ENCODE measurements around the gene ASB15. TPM values are rescaled to one million over a fixed set of nuclear protein-coding genes. Genes with fewer than 3 reads are reported as not detected.

ASB15 gene
- polyA plus RNA-seq, 2 of the 4 experiments (the other 2 are of a cell fraction), result not detected

- DNase-seq (ENCODE audit: low read depth in 1 of 2, low spot score in 1 of 2), result no peak
- Histone ChIP-seq H3K27ac (no peak overlapping the region), H3K4me2 (no peak overlapping the region), H3K9me3 (no peaks in the 10 kb centered on the region), H3K4me1 (no peaks in the 10 kb centered on the region), H3K4me3 (no peak overlapping the region)
- ChIA-PET POLR2A (no interaction called here), CTCF (interaction anchor here (0.6 to 1.3 kb wide), 5 partner anchors 8 to 507 kb away, joined by 3 to 4 read pairs (median 3); no protein-coding TSS in a partner anchor)
- FAIRE-seq, result no peak
- no peak for TF ChIP-seq KDM5A (IDR thresholded peaks at IDR 0.05)
- no peak for TF ChIP-seq EHF (CRISPR knock-in tag; IDR thresholded peaks at IDR 0.05)
- no peak for TF ChIP-seq RFX5 (IDR thresholded peaks at IDR 0.05)
- TF ChIP-seq ZSCAN20 (CRISPR knock-in tag; IDR thresholded peaks at IDR 0.05), result no peak
- TF ChIP-seq SREBF2 (IDR thresholded peaks at IDR 0.05), result no peak
- no peak for TF ChIP-seq HES2 (IDR thresholded peaks at IDR 0.05)
- TF ChIP-seq RNF2 (IDR thresholded peaks at IDR 0.05; ENCODE audit: borderline replicate concordance, low read depth), result no peak
- TF ChIP-seq FOXS1 (CRISPR knock-in tag; IDR thresholded peaks at IDR 0.05), result no peak
- TF ChIP-seq CEBPB (IDR thresholded peaks at IDR 0.05), result no peak
- no peak for TF ChIP-seq CHD2 (IDR thresholded peaks at IDR 0.05; ENCODE audit: low read length, partially characterized antibody)
- ATAC-seq, result no peak
- WGBS (ENCODE audit: missing lambda C conversion rate), result 84% methylated on average over 1 of the region's 1 CpG
These were observed 50.8 kb downstream of the ASB15 start for GRCh38 chr7:123652406-123652805.

DNA sequence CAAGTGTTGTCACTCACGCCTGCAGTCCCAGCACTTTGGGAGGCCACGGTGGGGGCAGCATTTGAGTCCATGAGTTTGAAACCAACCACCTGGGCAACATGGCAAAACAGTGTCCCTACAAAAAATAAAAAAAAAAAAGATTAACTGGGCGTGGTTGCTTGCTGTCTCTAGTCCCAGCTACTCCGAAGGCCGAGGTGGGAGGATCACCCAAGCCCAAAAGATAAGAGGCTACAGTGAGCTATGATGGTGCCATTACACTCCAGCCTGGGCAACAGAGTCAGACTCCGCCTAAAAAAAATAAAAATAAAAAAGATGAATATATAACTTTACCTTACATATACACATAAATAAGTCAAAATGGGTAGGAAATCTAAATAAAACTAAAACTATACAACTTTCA is 51.5 kb downstream of the ASB15 start:
- no peak for ATAC-seq
- no peak overlapping the region for H3K27ac ChIP-seq
- DNase-seq (ENCODE audit: low read depth in 1 of 2, low spot score in 1 of 2), result no peak
- H3K9me3 ChIP-seq, result no peaks in the 10 kb centered on the region
- CTCF ChIA-PET, result interaction anchor here (0.6 to 1.1 kb wide), 5 partner anchors 9 to 506 kb away, joined by 3 to 7 read pairs (median 3); no protein-coding TSS in a partner anchor
- no peak overlapping the region for H3K4me2 ChIP-seq
- TF ChIP-seq POLR2AphosphoS2 (conservative IDR thresholded peaks at IDR 0.05; ENCODE audit: low read length) (no peak), FOXS1 (CRISPR knock-in tag; IDR thresholded peaks at IDR 0.05) (no peak), REST (IDR thresholded peaks at IDR 0.05) (no peak), RNF2 (IDR thresholded peaks at IDR 0.05; ENCODE audit: borderline replicate concordance, low read depth) (no peak), RCOR1 (IDR thresholded peaks at IDR 0.05; ENCODE audit: low read depth, low read length) (no peak), TFCP2L1 (CRISPR knock-in tag; IDR thresholded peaks at IDR 0.05) (no peak), HDAC2 (IDR thresholded peaks at IDR 0.05) (no peak), GATA3 (IDR thresholded peaks at IDR 0.05; ENCODE audit: borderline replicate concordance) (no peak), FOSL2 (IDR thresholded peaks at IDR 0.05) (no peak), FOSL2 (CRISPR knock-in tag; IDR thresholded peaks at IDR 0.05) (no peak), BHLHE40 (IDR thresholded peaks at IDR 0.05; ENCODE audit: low read depth, low read length) (no peak), HES2 (IDR thresholded peaks at IDR 0.05) (no peak), E2F6 (IDR thresholded peaks at IDR 0.05; ENCODE audit: borderline replicate concordance, low read depth) (no peak), NR3C1 (IDR thresholded peaks at IDR 0.05) (no peak), ZNF302 (CRISPR knock-in tag; IDR thresholded peaks at IDR 0.05) (no peak), TP53 (CRISPR knock-in tag; IDR thresholded peaks at IDR 0.05) (no peak), MAZ (IDR thresholded peaks at IDR 0.05; ENCODE audit: borderline replicate concordance, low read depth, low read length) (no peak)
- TF ChIP-seq, protein P1, sequence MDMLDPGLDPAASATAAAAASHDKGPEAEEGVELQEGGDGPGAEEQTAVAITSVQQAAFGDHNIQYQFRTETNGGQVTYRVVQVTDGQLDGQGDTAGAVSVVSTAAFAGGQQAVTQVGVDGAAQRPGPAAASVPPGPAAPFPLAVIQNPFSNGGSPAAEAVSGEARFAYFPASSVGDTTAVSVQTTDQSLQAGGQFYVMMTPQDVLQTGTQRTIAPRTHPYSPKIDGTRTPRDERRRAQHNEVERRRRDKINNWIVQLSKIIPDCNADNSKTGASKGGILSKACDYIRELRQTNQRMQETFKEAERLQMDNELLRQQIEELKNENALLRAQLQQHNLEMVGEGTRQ (IDR thresholded peaks at IDR 0.05), result no peak
- TF ChIP-seq, protein P2, sequence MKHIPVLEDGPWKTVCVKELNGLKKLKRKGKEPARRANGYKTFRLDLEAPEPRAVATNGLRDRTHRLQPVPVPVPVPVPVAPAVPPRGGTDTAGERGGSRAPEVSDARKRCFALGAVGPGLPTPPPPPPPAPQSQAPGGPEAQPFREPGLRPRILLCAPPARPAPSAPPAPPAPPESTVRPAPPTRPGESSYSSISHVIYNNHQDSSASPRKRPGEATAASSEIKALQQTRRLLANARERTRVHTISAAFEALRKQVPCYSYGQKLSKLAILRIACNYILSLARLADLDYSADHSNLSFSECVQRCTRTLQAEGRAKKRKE (CRISPR knock-in tag; IDR thresholded peaks at IDR 0.05; ENCODE audit: low read depth), result no peak
- TF ChIP-seq, protein P3, sequence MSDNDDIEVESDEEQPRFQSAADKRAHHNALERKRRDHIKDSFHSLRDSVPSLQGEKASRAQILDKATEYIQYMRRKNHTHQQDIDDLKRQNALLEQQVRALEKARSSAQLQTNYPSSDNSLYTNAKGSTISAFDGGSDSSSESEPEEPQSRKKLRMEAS (IDR thresholded peaks at IDR 0.05), result no peak
- FAIRE-seq, result no peak
- no peaks in the 10 kb centered on the region for H3K4me1 ChIP-seq
- WGBS (ENCODE audit: missing lambda C conversion rate), result 34% methylated on average over 6 of the region's 6 CpGs
- POLR2A ChIA-PET, result no interaction called here
- no peak overlapping the region for H3K4me3 ChIP-seq

Data from A549 (cell line).